Activated naive CD4-positive, alpha-beta T cell (primary cell): Measurements from ENCODE around the gene KIFAP3.
"Not testable (repeated sequence)": the region's sequence is repeated elsewhere in the genome, so short reads cannot be mapped to it uniquely, and the experiment has no call there.

ENCODE experiments used
- DNase-seq, 4 experiments: peaks; one replicate each; lab custom pipeline; 2025; lab: John Stamatoyannopoulos, UW

KIFAP3 gene

DNA sequence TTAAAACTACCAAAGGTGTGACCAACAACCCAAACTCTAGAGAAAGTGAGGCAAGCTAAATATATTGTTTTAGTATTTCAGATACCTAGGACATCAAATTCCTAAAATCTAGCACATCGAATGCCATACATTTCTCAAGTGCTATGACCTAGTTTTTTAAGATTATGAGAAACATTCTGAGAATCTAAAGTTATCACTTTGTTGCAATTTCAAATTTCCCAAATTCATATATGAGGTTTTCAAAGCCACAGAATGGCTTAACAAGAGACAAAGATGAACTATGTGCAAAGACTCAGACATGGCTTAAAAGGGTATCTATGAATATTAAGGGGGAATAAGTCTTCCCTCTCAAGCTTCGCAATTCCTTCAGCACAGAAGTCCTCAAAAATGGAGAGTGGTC, 187.6 kb downstream of the KIFAP3 start:
- DNase-seq, result no peak

DNA sequence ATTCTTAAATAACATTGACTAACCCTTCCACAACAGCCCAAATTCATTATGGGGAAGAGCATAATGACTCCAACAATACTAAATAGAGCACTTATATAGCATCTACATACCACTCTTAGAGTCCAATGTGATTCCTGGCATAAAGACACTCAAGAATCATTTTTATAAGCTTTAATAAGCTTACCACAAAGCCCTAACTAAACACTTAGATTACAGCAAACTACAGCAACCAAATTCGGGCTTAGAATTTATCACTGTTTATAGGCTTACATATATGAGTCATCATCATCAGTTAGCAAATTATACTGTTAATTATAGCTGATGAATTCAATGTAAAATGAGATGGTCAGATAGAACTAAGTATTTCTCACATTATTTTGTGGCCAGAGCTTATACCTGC, 188.1 kb downstream of the KIFAP3 start:
- no peak for DNase-seq

DNA sequence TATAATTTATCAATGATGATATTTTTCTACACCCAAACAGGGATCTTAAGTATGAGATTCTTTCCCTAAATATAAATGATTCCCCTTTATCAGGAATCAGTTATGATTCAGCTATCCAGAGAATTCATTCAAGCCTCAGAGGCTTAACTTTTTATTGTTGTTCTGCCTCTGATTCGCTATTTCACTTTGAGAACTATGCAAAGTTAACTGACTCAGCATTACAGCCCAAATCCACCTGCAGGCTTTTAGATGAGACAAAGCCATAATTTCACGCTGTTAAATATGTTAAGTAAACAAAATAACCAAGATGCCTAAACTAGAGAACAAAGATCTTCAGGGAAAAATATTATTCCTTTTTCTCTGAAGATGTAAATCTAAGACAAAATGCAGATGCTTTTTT, 189.3 kb downstream of the KIFAP3 start:
- DNase-seq, result no peak

DNA sequence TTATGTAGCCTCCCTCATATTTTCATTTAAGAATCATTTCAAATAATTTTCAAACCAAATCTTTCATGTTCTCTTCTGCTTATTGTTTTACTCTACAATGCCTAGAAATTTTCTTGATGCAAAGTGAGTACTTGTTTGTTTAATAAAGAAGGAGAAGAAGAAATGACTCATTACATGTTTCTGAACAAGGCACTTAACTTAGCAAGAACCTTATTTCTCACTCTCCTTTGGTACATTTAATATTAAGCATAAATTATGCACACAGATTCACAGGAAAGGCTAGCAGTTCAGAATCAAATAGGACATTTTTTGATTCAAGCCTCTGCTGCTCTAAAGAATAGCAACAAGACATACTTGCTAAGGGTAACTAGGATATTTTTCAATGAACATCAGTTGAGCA, 189.9 kb downstream of the KIFAP3 start:
- no peak for DNase-seq

DNA sequence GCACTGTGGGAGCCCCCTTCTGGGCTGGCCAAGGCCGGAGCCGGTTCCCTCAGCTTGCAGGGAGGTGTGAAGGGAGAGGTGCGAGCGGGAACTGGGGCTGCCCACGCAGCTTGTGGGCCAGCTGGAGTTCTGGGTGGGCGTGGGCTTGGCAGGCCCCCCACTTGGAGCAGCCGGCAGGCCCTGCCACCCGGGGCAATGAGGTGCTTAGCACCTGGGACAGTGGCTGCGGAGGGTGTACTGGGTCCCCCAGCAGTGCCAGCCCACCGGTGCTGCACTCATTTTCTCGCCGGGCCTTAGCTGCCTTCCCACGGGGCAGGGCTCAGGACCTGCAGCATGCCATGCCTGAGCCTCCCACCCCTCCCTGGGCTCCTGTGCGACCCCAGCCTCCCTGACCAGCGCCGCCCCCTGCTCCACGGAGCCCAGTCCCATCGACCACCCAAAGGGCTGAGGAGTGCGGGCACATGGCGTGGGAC, 192.4 kb downstream of the KIFAP3 start:
- no peak for DNase-seq

DNA sequence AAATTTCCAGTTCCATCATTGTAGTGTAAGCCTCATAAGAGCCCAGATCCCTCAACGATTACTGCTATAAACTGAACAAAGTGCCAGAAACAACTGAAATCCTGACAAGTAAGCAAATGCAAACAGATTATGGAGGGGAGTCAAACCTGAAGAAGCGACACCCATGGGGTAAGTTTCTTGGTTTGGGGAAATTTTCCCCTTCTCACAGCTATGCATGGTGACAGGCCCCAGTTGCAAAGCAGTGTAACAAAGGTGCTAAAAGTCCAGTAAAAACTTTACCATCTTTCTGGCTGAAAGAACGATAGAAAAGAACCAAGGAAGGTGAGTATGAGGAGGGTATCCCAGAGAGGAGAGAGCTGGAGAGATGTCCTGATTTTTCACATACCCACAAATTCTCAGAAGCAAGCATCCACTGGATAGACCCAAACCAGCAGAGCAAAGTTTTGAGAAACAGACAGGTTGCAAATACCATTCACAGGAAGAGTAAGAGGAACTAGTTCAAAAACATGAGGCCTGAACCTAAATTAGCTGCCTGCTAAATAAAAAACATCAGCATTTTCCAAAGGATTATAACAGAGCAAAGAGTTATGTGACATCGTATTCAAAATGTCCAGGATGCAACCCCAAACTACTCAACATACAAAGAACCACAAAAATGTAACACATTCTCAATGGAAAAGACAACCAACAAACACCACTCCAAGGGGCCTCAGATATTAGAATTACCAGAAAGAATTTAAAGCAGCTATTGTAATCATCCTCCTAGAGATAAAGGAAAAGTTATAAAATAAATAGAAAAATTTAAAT, 195.3 kb downstream of the KIFAP3 start:
- DNase-seq, result no peak

DNA sequence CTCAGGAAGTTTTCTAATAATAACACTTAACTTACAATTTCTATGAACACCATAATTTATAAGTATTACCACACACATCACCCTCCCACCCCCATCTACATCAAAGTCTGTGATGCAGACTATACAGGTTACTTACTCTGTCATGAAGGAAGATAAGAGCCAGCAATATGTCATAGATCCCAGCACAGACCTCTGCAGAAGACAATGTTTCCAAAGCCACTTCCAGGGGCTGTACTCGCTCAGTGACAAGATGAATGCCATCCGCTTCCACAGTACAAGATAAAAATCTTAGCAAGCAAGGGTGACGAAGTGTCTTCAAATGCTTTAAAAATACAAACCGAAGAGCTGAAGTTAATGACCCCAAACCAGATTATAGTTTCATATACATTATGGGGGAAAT, 196.0 kb downstream of the KIFAP3 start:
- DNase-seq, result no peak

DNA sequence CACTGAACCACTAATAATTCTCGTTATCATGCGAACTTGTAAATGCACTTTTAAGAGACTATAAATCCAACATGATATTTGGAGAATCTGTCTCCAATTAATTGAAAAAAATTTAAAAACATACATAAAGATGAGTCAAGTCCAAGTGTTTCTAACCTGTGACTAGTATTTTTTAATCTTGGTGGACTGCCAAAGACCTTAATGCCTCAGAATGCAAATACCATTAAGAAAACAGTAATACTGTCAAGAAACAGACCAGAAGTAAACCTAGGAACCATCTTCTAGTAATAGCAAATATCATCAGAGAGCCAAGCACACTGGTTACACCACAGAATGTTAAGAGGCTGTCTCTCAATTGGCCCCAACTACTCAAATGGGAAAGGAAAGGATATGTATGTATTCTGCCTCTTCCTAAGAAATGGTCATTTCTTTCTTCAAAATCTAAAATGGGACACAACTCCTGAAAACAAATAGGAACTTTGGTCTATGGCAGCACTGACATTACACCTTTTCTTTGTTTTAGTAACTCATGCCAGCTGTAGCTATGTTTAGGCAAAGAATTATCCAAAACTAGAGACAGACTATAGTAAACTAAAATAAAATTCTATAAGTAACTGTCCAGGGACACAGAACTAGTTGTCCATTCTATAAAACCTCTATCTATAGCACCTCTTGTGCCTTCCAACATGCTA, 196.5 kb downstream of the KIFAP3 start:
- no peak for DNase-seq

DNA sequence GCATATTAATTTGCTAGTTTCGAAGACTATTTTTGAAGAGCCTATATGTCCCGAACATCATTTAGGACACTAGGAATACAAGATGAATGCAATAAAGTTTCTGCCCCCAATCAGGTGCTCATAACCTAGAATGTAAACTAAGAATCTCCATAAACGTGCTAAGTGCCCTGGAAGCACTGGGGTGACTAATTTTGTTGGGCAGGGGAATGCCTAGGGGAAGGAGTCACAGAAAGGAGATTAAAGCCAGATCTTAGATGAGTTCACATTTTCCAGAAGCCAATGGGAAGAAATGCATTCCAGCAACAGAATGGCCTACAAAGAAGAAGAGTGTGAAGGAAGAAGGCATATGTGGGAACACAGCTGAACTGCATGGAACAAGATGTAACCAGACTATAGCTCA, 200.3 kb downstream of the KIFAP3 start:
- DNase-seq, result no peak

DNA sequence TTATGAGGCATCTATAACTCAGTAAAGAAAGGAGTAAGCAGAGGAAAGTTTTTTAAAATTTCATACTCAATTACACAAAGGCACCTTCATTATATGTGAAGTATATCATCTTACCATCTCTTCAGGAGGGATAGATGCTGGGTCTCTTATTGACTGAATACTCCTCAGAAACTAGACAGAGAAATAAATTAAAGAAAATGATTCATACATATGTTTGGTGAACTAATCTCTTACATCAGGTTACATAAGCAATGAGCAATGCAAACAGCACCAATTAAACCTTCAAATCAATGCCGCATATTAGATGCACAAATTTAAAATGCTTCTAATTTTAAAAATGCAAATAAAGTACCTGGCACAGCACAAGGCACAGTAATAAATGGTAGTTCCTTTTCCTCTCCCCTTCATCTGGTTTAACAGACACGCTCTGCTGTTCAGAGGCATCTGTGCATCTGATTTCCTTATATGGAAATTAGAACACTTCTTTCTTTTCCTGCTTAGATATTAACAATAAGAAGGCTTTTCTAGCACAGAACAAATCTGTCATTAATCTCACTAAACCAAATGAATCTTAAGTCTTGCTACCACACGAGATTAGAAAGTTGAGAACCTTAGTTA, 200.8 kb downstream of the KIFAP3 start:
- no peak for DNase-seq

DNA sequence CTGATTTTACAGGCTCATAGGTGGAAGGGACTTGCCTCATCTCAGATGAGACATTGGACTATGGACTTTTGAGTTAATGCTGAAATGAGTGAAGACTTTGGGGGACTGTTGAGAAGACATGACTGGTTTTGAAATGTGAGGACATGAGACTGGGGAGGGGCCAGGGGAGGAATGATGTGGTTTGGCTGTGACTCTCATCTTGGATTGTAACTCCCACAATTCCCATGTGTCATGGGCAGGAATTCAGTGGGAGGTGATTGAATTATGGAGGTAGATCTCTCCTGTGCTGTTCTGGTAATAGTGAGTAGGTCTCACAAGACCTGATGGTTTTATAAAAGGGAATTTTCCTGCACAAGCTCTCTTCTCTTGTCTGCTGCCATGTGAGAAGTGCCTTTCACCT, 201.6 kb downstream of the KIFAP3 start:
- DNase-seq, result no peak

DNA sequence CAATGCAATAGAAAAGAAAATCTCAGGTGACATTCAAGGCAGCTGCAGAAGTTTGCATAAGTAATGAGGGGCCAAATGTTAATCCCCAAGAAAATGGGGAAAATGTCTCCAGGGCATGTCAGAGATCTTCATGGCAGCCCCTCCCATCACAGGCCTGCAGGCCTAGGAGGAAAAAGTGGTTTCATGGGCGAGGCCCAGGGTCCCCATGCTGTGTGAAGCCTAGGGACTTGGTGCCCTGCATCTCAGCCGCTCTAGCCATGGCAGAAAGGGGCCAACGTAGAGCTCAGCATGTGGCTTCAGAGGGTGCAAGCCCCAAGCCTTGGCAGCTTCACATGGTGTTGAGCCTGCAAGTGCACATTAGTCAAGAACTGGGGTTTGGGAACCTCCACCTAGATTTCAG, 202.5 kb downstream of the KIFAP3 start:
- not testable (repeated sequence) for DNase-seq
